ENCODE measurements around the gene MYLK4.

- TF ChIP-seq CTCF (IDR thresholded peaks at IDR 0.05; ENCODE audit: low read depth, low read length, missing input control) (no peak), TAF1 (conservative IDR thresholded peaks at IDR 0.05) (no peak), RAD21 (IDR thresholded peaks at IDR 0.05) (no peak), EGR1 (IDR thresholded peaks at IDR 0.05; ENCODE audit: low read depth in 2 of 2) (no peak), RXRA (IDR thresholded peaks at IDR 0.05) (no peak)
Measured at GRCh38 chr6:2688401-2689064, 62.2 kb downstream of the MYLK4 start.
